ENCODE data around the gene CEP41.

CEP41 gene

DNA sequence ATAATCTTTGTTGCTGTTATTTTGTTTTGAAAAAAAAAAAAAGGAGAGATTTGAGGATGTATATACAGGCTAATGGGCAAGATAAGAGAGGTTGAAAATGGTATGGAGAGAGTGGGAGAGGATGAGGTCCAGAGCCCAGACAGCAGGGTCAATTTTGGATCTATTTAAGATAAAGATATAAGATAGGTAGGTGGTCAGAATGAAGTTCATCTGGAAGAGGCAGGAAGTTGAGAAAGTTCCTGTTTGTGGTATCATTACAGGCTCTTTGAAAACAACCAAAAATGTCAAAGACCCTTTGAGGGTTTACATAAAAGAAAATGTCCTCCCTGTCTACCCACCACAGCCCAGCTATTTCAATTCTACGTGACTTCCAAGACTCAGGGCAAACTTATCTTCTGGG lies 7.5 kb downstream of the CEP41 start:
- TF ChIP-seq GABPA (IDR thresholded peaks at IDR 0.05; ENCODE audit: low read depth) (no peak), SPI1 (IDR thresholded peaks at IDR 0.05; ENCODE audit: borderline replicate concordance, low read depth) (no peak), POLR2AphosphoS5 (IDR thresholded peaks at IDR 0.05; ENCODE audit: low read depth) (no peak)
- TF ChIP-seq, protein P1, sequence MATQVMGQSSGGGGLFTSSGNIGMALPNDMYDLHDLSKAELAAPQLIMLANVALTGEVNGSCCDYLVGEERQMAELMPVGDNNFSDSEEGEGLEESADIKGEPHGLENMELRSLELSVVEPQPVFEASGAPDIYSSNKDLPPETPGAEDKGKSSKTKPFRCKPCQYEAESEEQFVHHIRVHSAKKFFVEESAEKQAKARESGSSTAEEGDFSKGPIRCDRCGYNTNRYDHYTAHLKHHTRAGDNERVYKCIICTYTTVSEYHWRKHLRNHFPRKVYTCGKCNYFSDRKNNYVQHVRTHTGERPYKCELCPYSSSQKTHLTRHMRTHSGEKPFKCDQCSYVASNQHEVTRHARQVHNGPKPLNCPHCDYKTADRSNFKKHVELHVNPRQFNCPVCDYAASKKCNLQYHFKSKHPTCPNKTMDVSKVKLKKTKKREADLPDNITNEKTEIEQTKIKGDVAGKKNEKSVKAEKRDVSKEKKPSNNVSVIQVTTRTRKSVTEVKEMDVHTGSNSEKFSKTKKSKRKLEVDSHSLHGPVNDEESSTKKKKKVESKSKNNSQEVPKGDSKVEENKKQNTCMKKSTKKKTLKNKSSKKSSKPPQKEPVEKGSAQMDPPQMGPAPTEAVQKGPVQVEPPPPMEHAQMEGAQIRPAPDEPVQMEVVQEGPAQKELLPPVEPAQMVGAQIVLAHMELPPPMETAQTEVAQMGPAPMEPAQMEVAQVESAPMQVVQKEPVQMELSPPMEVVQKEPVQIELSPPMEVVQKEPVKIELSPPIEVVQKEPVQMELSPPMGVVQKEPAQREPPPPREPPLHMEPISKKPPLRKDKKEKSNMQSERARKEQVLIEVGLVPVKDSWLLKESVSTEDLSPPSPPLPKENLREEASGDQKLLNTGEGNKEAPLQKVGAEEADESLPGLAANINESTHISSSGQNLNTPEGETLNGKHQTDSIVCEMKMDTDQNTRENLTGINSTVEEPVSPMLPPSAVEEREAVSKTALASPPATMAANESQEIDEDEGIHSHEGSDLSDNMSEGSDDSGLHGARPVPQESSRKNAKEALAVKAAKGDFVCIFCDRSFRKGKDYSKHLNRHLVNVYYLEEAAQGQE (IDR thresholded peaks at IDR 0.05; ENCODE audit: insufficient replicate concordance, low read depth), result no peak
- TF ChIP-seq, protein P2, sequence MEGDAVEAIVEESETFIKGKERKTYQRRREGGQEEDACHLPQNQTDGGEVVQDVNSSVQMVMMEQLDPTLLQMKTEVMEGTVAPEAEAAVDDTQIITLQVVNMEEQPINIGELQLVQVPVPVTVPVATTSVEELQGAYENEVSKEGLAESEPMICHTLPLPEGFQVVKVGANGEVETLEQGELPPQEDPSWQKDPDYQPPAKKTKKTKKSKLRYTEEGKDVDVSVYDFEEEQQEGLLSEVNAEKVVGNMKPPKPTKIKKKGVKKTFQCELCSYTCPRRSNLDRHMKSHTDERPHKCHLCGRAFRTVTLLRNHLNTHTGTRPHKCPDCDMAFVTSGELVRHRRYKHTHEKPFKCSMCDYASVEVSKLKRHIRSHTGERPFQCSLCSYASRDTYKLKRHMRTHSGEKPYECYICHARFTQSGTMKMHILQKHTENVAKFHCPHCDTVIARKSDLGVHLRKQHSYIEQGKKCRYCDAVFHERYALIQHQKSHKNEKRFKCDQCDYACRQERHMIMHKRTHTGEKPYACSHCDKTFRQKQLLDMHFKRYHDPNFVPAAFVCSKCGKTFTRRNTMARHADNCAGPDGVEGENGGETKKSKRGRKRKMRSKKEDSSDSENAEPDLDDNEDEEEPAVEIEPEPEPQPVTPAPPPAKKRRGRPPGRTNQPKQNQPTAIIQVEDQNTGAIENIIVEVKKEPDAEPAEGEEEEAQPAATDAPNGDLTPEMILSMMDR (IDR thresholded peaks at IDR 0.05; ENCODE audit: insufficient read depth, low read length), result no peak
- Histone ChIP-seq H3K27ac (replicated peaks) (peak overlapping the region; percentile 46), H3K4me3 (replicated peaks; ENCODE audit: insufficient read depth, low read length) (no peak overlapping the region)

DNA sequence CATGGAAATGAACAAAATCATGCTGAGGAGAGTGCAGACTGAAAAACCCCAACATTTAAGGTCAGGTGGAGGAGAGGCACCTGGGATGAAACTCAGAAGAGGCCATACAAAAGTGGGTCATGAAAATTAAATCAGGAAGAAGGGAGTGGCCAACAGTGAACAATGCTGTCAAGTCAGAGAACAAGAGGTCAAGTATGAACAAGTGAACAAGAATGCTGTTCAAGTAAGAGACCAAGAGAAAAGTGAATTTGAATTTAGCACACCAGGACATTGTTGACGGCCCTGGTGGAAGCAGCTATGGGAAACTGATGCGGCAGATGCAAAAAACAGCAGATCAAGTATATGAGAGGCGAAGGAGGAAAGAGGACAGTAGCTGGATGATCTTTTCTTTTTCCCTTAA lies 7.9 kb downstream of the CEP41 start:
- Histone ChIP-seq H3K27ac (replicated peaks) (peak overlapping the region; percentile 29), H3K27me3 (ENCODE audit: insufficient read depth, poor library complexity, severe bottlenecking) (no peaks in the 10 kb centered on the region), H3K4me3 (replicated peaks; ENCODE audit: insufficient read depth, low read length) (no peak overlapping the region)
- no peak for DNase-seq (ENCODE audit: low read depth in 1 of 2, low spot score in 1 of 2)
- TF ChIP-seq POLR2AphosphoS5 (IDR thresholded peaks at IDR 0.05; ENCODE audit: low read depth) (no peak), SPI1 (IDR thresholded peaks at IDR 0.05; ENCODE audit: borderline replicate concordance, low read depth) (no peak), GABPA (IDR thresholded peaks at IDR 0.05; ENCODE audit: low read depth) (no peak)
- TF ChIP-seq, protein P1 (IDR thresholded peaks at IDR 0.05; ENCODE audit: insufficient replicate concordance, low read depth), result no peak
- TF ChIP-seq, protein P2 (IDR thresholded peaks at IDR 0.05; ENCODE audit: insufficient read depth, low read length), result no peak

More for the DNA sequence above, 7.5 kb downstream of the CEP41 start:
- no peak for DNase-seq (ENCODE audit: low read depth in 1 of 2, low spot score in 1 of 2)
- no peaks in the 10 kb centered on the region for H3K27me3 ChIP-seq (ENCODE audit: insufficient read depth, poor library complexity, severe bottlenecking)

DNA sequence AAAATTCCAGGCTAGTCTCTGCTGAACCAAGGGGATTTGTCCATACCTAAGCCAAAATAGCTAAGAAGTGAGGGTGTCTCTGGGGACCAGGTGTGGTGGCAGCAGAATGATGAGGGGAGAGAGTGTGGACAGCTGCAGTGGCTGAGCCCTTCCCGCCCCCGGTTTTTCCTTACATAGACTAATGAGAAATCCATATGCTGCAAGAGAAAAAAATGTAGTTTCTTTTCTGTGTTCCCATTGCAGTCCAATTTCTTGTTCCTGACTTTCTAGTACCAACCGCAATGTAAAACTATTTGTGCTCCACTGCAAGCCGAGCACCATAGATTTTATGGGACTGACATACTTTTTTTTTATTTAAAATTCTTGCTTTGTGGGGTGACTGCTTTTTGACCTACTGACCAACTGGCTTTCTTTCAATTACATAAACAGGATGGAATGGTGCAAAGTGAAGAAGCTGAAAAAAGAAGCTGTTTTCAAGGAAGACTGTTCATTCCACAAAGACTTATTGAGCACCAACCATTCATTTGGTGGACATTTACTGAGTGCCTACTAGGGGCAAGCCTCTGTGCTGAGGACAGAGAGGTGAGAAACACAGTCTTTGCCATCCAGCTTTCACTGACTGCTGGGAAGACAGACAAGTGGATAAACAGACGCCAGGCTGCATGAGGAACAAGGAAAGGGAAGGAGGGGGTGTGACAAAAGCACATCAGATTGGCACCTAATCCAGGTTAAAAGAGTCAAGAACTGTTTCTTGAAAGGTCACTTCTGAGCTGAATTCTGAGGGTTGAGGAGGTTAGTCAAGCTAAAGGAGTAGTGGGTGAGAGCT lies 9.8 kb downstream of the CEP41 start:
- no peak for DNase-seq (ENCODE audit: low read depth in 1 of 2, low spot score in 1 of 2)
- H3K4me3 ChIP-seq (replicated peaks; ENCODE audit: insufficient read depth, low read length), result no peak overlapping the region
- TF ChIP-seq, protein P1 (IDR thresholded peaks at IDR 0.05; ENCODE audit: insufficient replicate concordance, low read depth), result no peak
- no peak for TF ChIP-seq SPI1 (IDR thresholded peaks at IDR 0.05; ENCODE audit: borderline replicate concordance, low read depth)
- TF ChIP-seq, protein P2 (IDR thresholded peaks at IDR 0.05; ENCODE audit: insufficient read depth, low read length), result no peak
- TF ChIP-seq POLR2AphosphoS5 (IDR thresholded peaks at IDR 0.05; ENCODE audit: low read depth), result no peak
- no peak for TF ChIP-seq GABPA (IDR thresholded peaks at IDR 0.05; ENCODE audit: low read depth)
- no peaks in the 10 kb centered on the region for H3K27me3 ChIP-seq (ENCODE audit: insufficient read depth, poor library complexity, severe bottlenecking)
- no peak overlapping the region for H3K27ac ChIP-seq (replicated peaks)
